ENCODE results near the gene DNAH1. TPM values are rescaled to one million over a fixed set of nuclear protein-coding genes. Genes with fewer than 3 reads are reported as not detected.

Gene DNAH1
- total RNA-seq, 4 donors from 2014 or later: 12.0 to 26.1 (median 15.5) TPM

GRCh38 chr3:52430416-52430810 is 114.3 kb downstream of the DNAH1 start:
- no peak overlapping the region for H3K4me3 ChIP-seq
- no peaks in the 10 kb centered on the region for H3K27me3 ChIP-seq
- peaks cover 0 to 40% (median 25%) of the 10 kb centered on the region in 4 donors for H3K4me1 ChIP-seq
- DNase-seq (ENCODE audit: low spot score in 2 of 2): no peak
- no peaks in the 10 kb centered on the region for H3K36me3 ChIP-seq
- WGBS, 2 donors: 92 to 94% methylated on average over 9 of the region's 9 CpGs
- H3K27ac ChIP-seq: peak overlapping the region in 1 of 4 donors; percentile 8
- TF ChIP-seq, protein P1, sequence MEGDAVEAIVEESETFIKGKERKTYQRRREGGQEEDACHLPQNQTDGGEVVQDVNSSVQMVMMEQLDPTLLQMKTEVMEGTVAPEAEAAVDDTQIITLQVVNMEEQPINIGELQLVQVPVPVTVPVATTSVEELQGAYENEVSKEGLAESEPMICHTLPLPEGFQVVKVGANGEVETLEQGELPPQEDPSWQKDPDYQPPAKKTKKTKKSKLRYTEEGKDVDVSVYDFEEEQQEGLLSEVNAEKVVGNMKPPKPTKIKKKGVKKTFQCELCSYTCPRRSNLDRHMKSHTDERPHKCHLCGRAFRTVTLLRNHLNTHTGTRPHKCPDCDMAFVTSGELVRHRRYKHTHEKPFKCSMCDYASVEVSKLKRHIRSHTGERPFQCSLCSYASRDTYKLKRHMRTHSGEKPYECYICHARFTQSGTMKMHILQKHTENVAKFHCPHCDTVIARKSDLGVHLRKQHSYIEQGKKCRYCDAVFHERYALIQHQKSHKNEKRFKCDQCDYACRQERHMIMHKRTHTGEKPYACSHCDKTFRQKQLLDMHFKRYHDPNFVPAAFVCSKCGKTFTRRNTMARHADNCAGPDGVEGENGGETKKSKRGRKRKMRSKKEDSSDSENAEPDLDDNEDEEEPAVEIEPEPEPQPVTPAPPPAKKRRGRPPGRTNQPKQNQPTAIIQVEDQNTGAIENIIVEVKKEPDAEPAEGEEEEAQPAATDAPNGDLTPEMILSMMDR (IDR thresholded peaks at IDR 0.05): no peak
- TF ChIP-seq EP300 (IDR thresholded peaks at IDR 0.05) (no peak), POLR2A (IDR thresholded peaks at IDR 0.05) (no peak)
- H3K9me3 ChIP-seq: no peaks in the 10 kb centered on the region

DNA sequence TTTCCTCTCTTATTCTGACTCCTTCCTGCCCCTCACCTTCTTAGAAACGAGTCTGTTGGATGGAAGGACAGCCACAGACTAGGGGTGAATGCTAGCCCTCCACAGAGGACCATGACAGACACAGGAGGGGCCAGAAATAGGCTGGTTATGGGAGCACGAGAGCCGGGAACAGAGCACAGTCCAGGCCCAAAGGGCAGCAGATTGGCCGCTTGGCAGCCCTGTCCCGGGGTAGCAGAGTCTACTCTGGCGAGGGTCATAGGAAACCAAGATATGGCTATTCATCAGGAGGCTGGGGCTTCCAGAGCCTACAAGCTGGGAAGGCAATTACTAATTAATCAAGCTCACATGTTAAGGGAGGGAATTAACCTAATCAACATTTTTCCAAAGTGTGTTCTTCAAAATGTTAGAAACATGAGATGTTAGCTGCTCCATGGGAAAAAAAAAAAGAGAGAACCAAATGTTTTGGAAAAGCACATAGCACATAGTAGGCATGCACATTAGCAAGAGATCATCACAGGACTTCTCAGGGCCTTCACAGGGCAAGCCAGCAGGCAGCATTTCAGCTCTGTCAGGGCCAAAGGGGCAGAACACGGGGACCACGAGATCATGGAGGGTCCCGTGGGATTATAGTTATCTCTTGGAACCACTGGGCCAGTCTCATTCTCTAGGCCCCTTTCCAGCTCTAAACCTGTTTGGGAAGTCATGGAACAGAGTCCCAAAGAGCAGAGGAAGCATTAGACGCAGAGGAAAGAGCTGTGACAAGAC is 115.5 kb downstream of the DNAH1 start:
- TF ChIP-seq EP300 (IDR thresholded peaks at IDR 0.05) (no peak), POLR2A (IDR thresholded peaks at IDR 0.05) (no peak)
- TF ChIP-seq, protein P1 (IDR thresholded peaks at IDR 0.05): no peak
- peak overlapping the region in 2 of 4 donors; percentile 74 to 76 for H3K27ac ChIP-seq
- 71 to 72% methylated on average over 9 to 10 of the region's 10 CpGs for WGBS, 2 donors
- H3K4me3 ChIP-seq: no peak overlapping the region
- H3K27me3 ChIP-seq: no peaks in the 10 kb centered on the region
- peaks cover 0 to 50% (median 25%) of the 10 kb centered on the region in 4 donors for H3K4me1 ChIP-seq
- no peaks in the 10 kb centered on the region for H3K36me3 ChIP-seq
- no peaks in the 10 kb centered on the region for H3K9me3 ChIP-seq
- no peak for DNase-seq (ENCODE audit: low spot score in 2 of 2)

- TF ChIP-seq EP300 (IDR thresholded peaks at IDR 0.05) (no peak), POLR2A (IDR thresholded peaks at IDR 0.05) (no peak)
- TF ChIP-seq, protein P1 (IDR thresholded peaks at IDR 0.05): no peak
- Histone ChIP-seq H3K4me1 (peaks cover 0 to 56% (median 25%) of the 10 kb centered on the region in 4 donors), H3K27me3 (no peaks in the 10 kb centered on the region), H3K36me3 (no peaks in the 10 kb centered on the region), H3K27ac (peak overlapping the region in 3 of 4 donors; percentile 69 to 76 (median 74)), H3K4me3 (no peak overlapping the region), H3K9me3 (no peaks in the 10 kb centered on the region)
- no peak for DNase-seq (ENCODE audit: low spot score in 2 of 2)
- WGBS, 2 donors: 80 to 87% methylated on average over 5 to 6 of the region's 6 CpGs
These were observed 116.1 kb downstream of the DNAH1 start for GRCh38 chr3:52432225-52432624.

GRCh38 chr3:52432691-52433141 is 116.6 kb downstream of the DNAH1 start:
- 34 to 49% methylated on average over 4 of the region's 4 CpGs for WGBS, 2 donors
- Histone ChIP-seq H3K36me3 (peaks cover 0 to 3% (median 0%) of the 10 kb centered on the region in 3 donors), H3K4me3 (no peak overlapping the region), H3K9me3 (no peaks in the 10 kb centered on the region), H3K27me3 (no peaks in the 10 kb centered on the region), H3K4me1 (peaks cover 0 to 60% (median 25%) of the 10 kb centered on the region in 4 donors), H3K27ac (peak overlapping the region in 3 of 4 donors; percentile 69 to 76 (median 74))
- no peak for TF ChIP-seq EP300 (IDR thresholded peaks at IDR 0.05)
- no peak for TF ChIP-seq POLR2A (IDR thresholded peaks at IDR 0.05)
- TF ChIP-seq, protein P1 (IDR thresholded peaks at IDR 0.05): no peak
- no peak for DNase-seq (ENCODE audit: low spot score in 2 of 2)

- no peaks in the 10 kb centered on the region for H3K9me3 ChIP-seq
- peaks cover 0 to 11% (median 0%) of the 10 kb centered on the region in 3 donors for H3K36me3 ChIP-seq
- TF ChIP-seq EP300 (IDR thresholded peaks at IDR 0.05) (no peak), POLR2A (IDR thresholded peaks at IDR 0.05) (no peak)
- TF ChIP-seq, protein P1 (IDR thresholded peaks at IDR 0.05): no peak
- peaks cover 0 to 60% (median 25%) of the 10 kb centered on the region in 4 donors for H3K4me1 ChIP-seq
- H3K27ac ChIP-seq: peak overlapping the region in 3 of 4 donors; percentile 69 to 76 (median 74)
- H3K4me3 ChIP-seq: no peak overlapping the region
- no peaks in the 10 kb centered on the region for H3K27me3 ChIP-seq
- WGBS, 2 donors: 38 to 45% methylated on average over 10 of the region's 10 CpGs
- DNase-seq (ENCODE audit: low spot score in 2 of 2): no peak
These were observed 117.3 kb downstream of the DNAH1 start for GRCh38 chr3:52433328-52433995.
